Measurements from ENCODE around the gene ZNF280C.
A peak's percentile ranks its signal among the peaks of the same experiment; 100 is the strongest.

The ZNF280C gene

DNA sequence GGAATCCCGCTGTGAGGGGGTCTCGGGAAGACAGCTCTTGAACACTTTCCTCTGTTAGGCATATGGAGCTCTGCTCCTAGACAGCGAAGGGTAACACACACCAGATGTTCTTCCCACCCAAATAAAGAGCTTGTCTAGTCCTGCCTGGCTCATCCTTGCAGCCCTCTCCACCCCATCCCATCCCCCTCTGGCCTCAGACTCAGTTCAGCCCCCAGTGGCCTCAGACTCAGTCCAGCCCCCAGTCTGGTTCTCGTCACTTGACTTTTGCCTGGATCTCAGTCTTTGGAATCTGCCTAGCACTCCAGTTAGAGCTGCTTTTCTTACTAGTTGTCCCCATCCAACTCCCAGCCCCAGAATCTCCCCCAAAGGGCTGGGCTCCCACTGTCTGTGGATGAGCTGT lies 82.0 kb downstream of the ZNF280C start:
- no peak for DNase-seq
- in situ Hi-C loops (cut with HindIII; ENCODE audit: low pct_ligation_motif_present, low pct_unique_long_range_greater_than_20kb, low sequenced_read_pairs), result no loop called here

DNA sequence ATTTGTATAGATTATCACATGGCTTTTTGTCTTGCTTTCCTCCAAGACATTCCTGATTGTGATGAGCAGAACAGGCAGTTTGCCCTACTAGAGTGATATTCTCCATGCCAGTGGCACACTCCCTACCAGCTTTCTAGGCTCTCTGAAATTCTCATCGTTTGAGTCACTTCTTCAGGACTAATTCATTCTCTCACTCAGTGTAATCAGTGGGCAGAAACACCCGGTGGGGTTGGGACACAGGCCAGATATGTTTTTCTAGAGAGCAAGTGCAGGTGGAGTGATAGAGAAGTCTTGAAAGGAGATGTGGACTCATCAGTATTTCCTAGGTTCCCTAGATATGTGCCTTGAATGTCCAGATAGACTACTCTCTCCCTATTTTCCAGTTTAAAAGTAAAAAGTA lies 83.8 kb downstream of the ZNF280C start:
- in situ Hi-C loops (cut with HindIII; ENCODE audit: low pct_ligation_motif_present, low pct_unique_long_range_greater_than_20kb, low sequenced_read_pairs), result no loop called here
- no peak for DNase-seq

- in situ Hi-C loops (cut with HindIII; ENCODE audit: low pct_ligation_motif_present, low pct_unique_long_range_greater_than_20kb, low sequenced_read_pairs), result no loop called here
These were observed 84.5 kb downstream of the ZNF280C start for GRCh38 chrX:130184168-130184567.

DNA sequence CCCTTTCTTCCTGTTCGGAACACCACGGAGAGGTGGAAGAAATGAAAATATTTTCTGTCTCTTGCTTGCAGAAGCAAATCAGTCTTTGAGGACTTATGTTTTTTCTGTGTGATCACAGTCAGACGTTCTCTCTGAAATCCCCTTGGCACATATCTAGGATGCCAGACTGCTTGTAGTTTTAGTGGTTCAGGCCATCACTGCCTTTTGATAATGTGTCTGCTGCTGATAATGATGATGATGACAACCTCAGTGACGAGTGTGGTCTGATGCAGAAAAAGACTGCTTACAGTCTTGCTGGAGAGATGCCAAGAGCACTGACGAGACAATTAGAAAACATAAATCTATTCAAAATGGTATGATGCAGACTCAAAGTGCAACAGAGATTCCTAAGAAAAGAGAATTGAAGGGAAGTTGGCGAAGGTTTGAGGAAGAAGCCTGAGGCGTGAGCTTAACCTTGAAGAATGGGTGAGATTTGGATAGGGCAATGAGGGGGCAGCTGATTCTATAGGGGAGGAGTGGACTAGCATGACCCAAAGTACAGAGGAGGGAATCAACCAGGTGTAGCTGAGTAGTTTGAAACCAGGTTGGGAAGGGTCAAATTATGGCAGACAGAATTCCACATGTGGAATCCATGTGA lies 89.0 kb downstream of the ZNF280C start:
- in situ Hi-C loops (cut with HindIII; ENCODE audit: low pct_ligation_motif_present, low pct_unique_long_range_greater_than_20kb, low sequenced_read_pairs), result no loop called here
- DNase-seq, result no peak

More at GRCh38 chrX:130184168-130184567, 84.5 kb downstream of the ZNF280C start:
- no peak for DNase-seq

- in situ Hi-C loops (cut with HindIII; ENCODE audit: low pct_ligation_motif_present, low pct_unique_long_range_greater_than_20kb, low sequenced_read_pairs), result no loop called here
- DNase-seq, result no peak
These were observed 89.5 kb downstream of the ZNF280C start for GRCh38 chrX:130179170-130179569.

GRCh38 chrX:130176942-130177341 lies 91.8 kb downstream of the ZNF280C start:
- in situ Hi-C loops (cut with HindIII; ENCODE audit: low pct_ligation_motif_present, low pct_unique_long_range_greater_than_20kb, low sequenced_read_pairs), result no loop called here
- DNase-seq, result no peak

- in situ Hi-C loops (cut with HindIII; ENCODE audit: low pct_ligation_motif_present, low pct_unique_long_range_greater_than_20kb, low sequenced_read_pairs), result no loop called here
- DNase-seq, result no peak
These were observed 92.3 kb downstream of the ZNF280C start for GRCh38 chrX:130176354-130176776.

DNA sequence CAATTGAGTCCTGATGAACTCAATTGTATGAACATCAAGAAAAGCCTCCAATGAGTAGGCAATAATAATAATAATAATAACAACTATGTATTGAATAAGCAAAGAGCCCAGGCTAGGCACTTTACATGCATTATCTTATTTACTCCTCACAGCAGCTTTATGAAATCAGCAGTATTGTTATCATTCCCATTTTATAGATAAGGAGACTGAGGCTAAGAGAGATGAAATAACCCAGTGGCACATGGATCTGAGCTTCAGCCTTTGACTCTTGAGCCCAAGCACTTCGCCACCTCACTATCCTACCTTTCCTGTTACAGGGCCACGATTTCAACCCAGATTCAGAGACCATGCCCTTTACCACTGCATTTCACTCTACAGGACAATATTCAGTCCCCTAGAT lies 93.8 kb downstream of the ZNF280C start:
- in situ Hi-C loops (cut with HindIII; ENCODE audit: low pct_ligation_motif_present, low pct_unique_long_range_greater_than_20kb, low sequenced_read_pairs), result no loop called here
- no peak for DNase-seq

- peak; percentile 36 for DNase-seq
- in situ Hi-C loops (cut with HindIII; ENCODE audit: low pct_ligation_motif_present, low pct_unique_long_range_greater_than_20kb, low sequenced_read_pairs), result no loop called here
These were observed 94.5 kb downstream of the ZNF280C start for GRCh38 chrX:130174045-130174704.

DNA sequence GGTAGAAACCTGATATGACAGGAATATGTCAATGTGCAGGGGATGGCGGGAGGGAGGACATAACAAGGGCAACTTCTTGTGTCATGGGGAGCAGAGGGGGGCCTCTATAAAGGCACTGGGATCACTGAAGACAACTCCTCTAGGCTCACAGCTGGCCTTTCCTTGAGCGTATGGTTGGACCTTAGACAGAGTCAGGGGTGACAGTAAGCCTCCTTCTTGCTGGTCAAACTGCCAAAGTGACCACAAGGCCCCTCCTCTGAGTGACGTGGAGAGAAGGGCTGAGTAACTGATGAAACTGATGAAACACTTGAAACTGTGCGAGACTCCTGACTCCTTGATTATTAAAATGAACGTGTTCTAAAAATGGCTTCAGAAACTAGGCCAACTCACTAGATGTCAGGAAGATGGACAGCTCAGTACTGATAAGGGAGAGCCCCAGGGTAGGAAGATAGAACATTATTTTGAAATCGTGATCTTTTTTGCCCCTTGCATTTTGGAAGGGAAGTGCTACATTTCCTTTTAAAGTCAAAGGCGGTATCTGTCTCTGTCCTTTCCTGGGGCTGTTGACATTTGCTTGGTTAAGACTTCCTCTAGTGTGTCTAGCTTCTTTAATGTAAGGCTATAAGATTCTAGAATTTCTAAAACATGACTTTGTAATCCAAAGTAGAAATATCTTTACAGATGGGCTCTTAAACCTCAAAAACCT lies 95.4 kb downstream of the ZNF280C start:
- peak; percentile 66 for DNase-seq
- in situ Hi-C loops (cut with HindIII; ENCODE audit: low pct_ligation_motif_present, low pct_unique_long_range_greater_than_20kb, low sequenced_read_pairs), result no loop called here

DNA sequence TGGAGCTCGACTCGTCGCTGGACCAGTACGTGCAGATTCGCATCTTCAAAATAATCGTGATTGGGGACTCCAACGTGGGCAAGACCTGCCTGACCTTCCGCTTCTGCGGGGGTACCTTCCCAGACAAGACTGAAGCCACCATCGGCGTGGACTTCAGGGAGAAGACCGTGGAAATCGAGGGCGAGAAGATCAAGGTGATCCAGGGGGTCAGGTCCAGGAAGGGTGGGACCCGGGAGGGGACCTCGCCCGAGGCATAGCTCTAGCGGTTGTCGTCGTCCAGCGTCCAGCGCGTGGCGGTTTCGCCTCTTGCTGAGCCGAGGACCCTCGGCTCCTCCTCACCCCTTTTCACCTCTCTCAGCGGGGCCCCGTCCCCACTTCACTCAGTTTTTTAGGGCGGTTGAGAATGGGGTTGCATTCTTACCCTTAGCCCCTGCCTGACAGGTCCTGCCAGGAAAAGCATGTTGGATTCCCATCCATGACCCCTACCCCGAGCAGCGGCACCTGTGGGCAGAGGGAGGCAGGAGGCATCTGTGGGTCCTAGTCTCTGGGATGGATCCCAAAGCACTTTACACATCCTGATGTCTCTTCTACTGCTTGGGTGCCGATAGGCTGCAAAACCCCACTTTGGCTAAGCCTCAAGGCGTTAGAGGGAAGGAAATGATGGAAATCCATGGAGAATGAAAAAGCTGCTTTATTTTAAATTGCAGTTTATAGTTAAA lies 96.4 kb downstream of the ZNF280C start:
- in situ Hi-C loops (cut with HindIII; ENCODE audit: low pct_ligation_motif_present, low pct_unique_long_range_greater_than_20kb, low sequenced_read_pairs), result no loop called here
- no peak for DNase-seq

- in situ Hi-C loops (cut with HindIII; ENCODE audit: low pct_ligation_motif_present, low pct_unique_long_range_greater_than_20kb, low sequenced_read_pairs), result no loop called here
- peak; percentile 11 for DNase-seq
These were observed 97.1 kb downstream of the ZNF280C start, which contains the start of gene RAB33A for GRCh38 chrX:130171446-130172126. Gene RAB33A, plus strand, starts transcription at chrX:130171962. Its CDS starts 101 bp downstream, at chrX:130172063.

GRCh38 chrX:130170752-130171445 lies 97.8 kb downstream of the ZNF280C start:
- DNase-seq, result peak; percentile 46
- in situ Hi-C loops (cut with HindIII; ENCODE audit: low pct_ligation_motif_present, low pct_unique_long_range_greater_than_20kb, low sequenced_read_pairs), result no loop called here

- in situ Hi-C loops (cut with HindIII; ENCODE audit: low pct_ligation_motif_present, low pct_unique_long_range_greater_than_20kb, low sequenced_read_pairs), result no loop called here
These were observed 101.7 kb downstream of the ZNF280C start for GRCh38 chrX:130167040-130167439.

GRCh38 chrX:130166503-130166777 lies 102.3 kb downstream of the ZNF280C start:
- in situ Hi-C loops (cut with HindIII; ENCODE audit: low pct_ligation_motif_present, low pct_unique_long_range_greater_than_20kb, low sequenced_read_pairs), result no loop called here
- no peak for DNase-seq

More at GRCh38 chrX:130167040-130167439, 101.7 kb downstream of the ZNF280C start:
- no peak for DNase-seq

DNA sequence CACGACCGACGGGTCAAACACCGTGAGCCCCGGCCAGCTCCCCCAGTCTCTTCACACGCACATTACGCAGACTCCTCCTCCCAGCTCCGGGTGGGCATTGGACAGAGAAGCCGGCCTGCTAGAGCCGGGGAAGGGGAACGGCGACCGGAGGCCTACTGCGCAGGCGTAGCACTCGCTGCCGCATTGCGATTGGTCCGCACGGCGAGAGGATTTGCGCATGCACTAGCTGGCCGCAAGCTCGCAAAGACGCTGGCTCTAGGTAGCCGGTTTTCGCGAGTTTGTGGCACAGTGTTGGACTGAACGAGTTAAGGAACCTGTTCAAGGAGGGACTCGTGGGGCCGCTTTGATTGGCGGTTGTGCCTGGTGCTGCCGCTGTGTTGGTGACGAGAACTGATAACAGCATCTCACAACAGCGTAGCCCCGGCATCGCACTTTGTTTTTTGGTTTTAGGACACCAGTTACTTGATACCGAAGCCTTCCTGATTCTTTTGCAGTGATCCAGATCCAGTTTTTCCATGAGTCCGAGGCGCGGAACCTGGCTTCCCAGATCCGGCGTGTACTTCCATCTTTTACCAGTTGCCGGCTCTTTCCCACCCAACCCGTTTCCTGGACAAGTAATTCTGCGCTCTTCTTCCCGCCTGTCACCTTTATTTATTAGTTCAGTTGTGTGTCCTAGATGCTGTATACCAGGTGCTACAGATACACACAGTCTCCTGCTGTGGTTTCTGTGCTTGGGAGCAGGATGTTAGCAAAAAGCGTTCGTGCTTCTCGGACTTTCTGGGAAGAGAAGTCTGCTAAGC lies 102.8 kb downstream of the ZNF280C start, which contains the start of gene AIFM1:
TSS of gene AIFM1 (minus strand) at position 139 of the 800 bp plus-strand sequence. CDS start 185 bp downstream, outside the sequence.
- in situ Hi-C loops (cut with HindIII; ENCODE audit: low pct_ligation_motif_present, low pct_unique_long_range_greater_than_20kb, low sequenced_read_pairs), result no loop called here
- DNase-seq, result peak; percentile 86

DNA sequence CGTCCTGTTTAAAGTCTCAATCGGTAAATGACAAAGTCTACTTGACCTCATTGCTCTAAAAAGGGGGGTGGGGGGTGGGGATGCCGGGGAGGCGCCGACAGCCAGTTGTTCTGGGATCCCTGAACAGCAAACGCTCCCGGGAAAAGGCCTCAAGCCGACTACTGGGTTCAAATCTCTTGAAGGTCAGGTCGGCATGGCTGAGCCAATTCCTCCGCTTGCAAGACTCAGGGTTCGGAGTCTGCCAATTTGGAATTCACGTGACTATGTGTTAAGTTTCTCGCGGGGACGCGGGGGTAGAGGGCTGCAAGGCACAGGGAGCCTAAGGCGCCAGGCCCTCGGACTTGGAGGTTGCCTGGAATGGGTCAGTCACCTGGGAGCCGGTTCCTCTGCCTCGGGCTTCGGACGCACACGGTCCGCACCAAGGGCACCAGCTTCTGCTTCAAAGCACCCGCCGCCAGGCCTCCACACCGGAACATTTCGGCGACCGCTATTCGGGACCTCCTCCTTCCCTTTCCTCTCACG lies 103.5 kb downstream of the ZNF280C start:
- DNase-seq, result peak; percentile 34
- in situ Hi-C loops (cut with HindIII; ENCODE audit: low pct_ligation_motif_present, low pct_unique_long_range_greater_than_20kb, low sequenced_read_pairs), result no loop called here

All from ACHN (cell line).